ENCODE results near the gene NREP. TPM values are rescaled to one million over a fixed set of nuclear protein-coding genes. Genes with fewer than 3 reads are reported as not detected.
A peak's percentile ranks its signal among the peaks of the same experiment; 100 is the strongest.

NREP gene
- total RNA-seq, 3 donors from 2014 or later: 16.8 to 24.0 (median 18.1) TPM

GRCh38 chr5:111743988-111744387 is 13.0 kb downstream of the NREP start:
- intact Hi-C loops (cut with DNase I, micrococcal nuclease): no loop called here
- no peaks in the 10 kb centered on the region for H3K36me3 ChIP-seq (ENCODE audit: low read depth)
- TF ChIP-seq, protein P1, sequence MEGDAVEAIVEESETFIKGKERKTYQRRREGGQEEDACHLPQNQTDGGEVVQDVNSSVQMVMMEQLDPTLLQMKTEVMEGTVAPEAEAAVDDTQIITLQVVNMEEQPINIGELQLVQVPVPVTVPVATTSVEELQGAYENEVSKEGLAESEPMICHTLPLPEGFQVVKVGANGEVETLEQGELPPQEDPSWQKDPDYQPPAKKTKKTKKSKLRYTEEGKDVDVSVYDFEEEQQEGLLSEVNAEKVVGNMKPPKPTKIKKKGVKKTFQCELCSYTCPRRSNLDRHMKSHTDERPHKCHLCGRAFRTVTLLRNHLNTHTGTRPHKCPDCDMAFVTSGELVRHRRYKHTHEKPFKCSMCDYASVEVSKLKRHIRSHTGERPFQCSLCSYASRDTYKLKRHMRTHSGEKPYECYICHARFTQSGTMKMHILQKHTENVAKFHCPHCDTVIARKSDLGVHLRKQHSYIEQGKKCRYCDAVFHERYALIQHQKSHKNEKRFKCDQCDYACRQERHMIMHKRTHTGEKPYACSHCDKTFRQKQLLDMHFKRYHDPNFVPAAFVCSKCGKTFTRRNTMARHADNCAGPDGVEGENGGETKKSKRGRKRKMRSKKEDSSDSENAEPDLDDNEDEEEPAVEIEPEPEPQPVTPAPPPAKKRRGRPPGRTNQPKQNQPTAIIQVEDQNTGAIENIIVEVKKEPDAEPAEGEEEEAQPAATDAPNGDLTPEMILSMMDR (IDR thresholded peaks at IDR 0.05): no peak
- DNase-seq (no peak), ATAC-seq (no peak)
- no peaks in the 10 kb centered on the region for H3K9me3 ChIP-seq
- H3K4me1 ChIP-seq (ENCODE audit: low read depth): peaks cover 15% of the 10 kb centered on the region
- H3K4me3 ChIP-seq: no peak overlapping the region

DNA sequence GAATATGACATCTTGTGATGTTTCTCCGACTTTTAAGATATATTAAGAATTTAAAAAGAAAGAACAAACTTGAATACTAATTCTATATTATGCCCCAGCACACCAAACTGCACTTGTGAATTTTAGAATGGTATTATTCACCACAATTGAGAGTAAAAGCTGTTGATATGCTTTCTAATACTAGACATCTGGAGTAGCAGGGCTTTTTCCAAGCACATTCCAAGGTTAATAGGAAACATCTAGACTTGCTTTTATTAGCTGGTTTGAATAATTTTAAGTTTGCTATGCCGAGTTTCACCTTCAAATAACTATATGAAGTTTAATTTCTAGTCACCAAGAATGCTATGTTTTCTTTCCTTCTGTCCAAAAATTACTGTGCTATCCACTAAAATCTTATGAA is 13.5 kb downstream of the NREP start:
- no peaks in the 10 kb centered on the region for H3K36me3 ChIP-seq (ENCODE audit: low read depth)
- intact Hi-C loops (cut with DNase I, micrococcal nuclease): no loop called here
- no peaks in the 10 kb centered on the region for H3K9me3 ChIP-seq
- H3K4me1 ChIP-seq (ENCODE audit: low read depth): peaks cover 15% of the 10 kb centered on the region
- DNase-seq (no peak), ATAC-seq (no peak)
- H3K4me3 ChIP-seq: no peak overlapping the region
- TF ChIP-seq, protein P1 (IDR thresholded peaks at IDR 0.05): no peak

GRCh38 chr5:111742177-111742994 is 14.6 kb downstream of the NREP start:
- Histone ChIP-seq H3K4me1 (ENCODE audit: low read depth) (peaks cover 15% of the 10 kb centered on the region), H3K36me3 (ENCODE audit: low read depth) (no peaks in the 10 kb centered on the region), H3K9me3 (no peaks in the 10 kb centered on the region), H3K4me3 (no peak overlapping the region)
- DNase-seq (peak in 1 of 3 donors; percentile 16), ATAC-seq (peak; percentile 60)
- intact Hi-C loops (cut with DNase I, micrococcal nuclease): no loop called here
- TF ChIP-seq, protein P1 (IDR thresholded peaks at IDR 0.05): no peak

GRCh38 chr5:111741278-111741677 is 15.7 kb downstream of the NREP start:
- TF ChIP-seq, protein P1 (IDR thresholded peaks at IDR 0.05): no peak
- peak; percentile 35 for ATAC-seq
- no peaks in the 10 kb centered on the region for H3K36me3 ChIP-seq (ENCODE audit: low read depth)
- H3K4me3 ChIP-seq: no peak overlapping the region
- peaks cover 15% of the 10 kb centered on the region for H3K4me1 ChIP-seq (ENCODE audit: low read depth)
- H3K9me3 ChIP-seq: no peaks in the 10 kb centered on the region
- DNase-seq: no peak
- intact Hi-C loops (cut with DNase I, micrococcal nuclease): no loop called here

DNA sequence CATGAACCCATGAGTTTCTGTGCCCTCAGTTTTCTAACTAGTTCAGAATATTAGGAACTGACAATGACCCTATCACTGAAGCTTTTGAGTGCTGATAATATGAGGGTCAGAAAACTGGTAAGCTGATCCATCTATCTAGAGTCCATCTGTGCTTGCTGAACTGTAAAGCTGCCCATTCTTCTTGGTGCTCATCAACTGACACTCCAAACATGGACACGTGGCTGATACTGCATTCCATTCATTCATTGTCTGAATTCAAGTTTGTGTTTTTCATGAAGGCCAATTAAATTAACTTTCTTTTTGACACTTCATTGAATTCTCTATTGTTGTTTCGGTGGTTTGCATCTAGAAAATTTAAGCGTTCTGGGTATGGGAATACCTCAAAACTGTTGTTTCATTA is 17.6 kb downstream of the NREP start:
- no peaks in the 10 kb centered on the region for H3K36me3 ChIP-seq (ENCODE audit: low read depth)
- H3K4me1 ChIP-seq (ENCODE audit: low read depth): peaks cover 15% of the 10 kb centered on the region
- H3K4me3 ChIP-seq: no peak overlapping the region
- ATAC-seq (no peak), DNase-seq (no peak)
- TF ChIP-seq, protein P1 (IDR thresholded peaks at IDR 0.05): no peak
- no peaks in the 10 kb centered on the region for H3K9me3 ChIP-seq
- intact Hi-C loops (cut with DNase I, micrococcal nuclease): no loop called here

Data from mucosa of descending colon (tissue), 3 donors.